Natural killer cell treated with Interleukin-12 subunit alpha and Interleukin-12 subunit beta and Interleukin-15 and Interleukin-18, amount 100 ng/mL, for 72 hours (primary cell): Measurements from ENCODE around the gene RNASE2. TPM values are rescaled to one million over a fixed set of nuclear protein-coding genes. Genes with fewer than 3 reads are reported as not detected.

Source experiments
- ATAC-seq, 2 donors: fragments of 150-1000 bp; cut with Tn5 transposase in 1 of 2; sonication (Bioruptor Pico), chemical (Tn5 transposase) in 1 of 2; 2 replicates each; pipeline ENCODE4 v1.10.0; 2021
- DNase-seq: peaks from one replicate; pipeline ENCODE4 v3.0.0; 2022; ENCODE audit warnings: low spot score
- H3K27ac Mint-ChIP-seq, 2 donors: 1 replicate in 1 of 2; 2 replicates in 1 of 2; pipeline ENCODE4 v1.8.0; 2022; ENCODE audit warnings: mixed read lengths in 2 of 2, mild to moderate bottlenecking in 1 of 2, moderate library complexity in 1 of 2
- H3K27me3 Mint-ChIP-seq, 2 donors: 1 replicate in 1 of 2; 2 replicates in 1 of 2; pipeline ENCODE4 v1.8.0; 2022; ENCODE audit warnings: mixed read lengths in 2 of 2
- H3K36me3 Mint-ChIP-seq: one replicate; pipeline ENCODE4 v1.8.0; 2022; ENCODE audit warnings: mixed read lengths
- H3K4me1 Mint-ChIP-seq, 2 donors: 1 replicate in 1 of 2; 2 replicates in 1 of 2; pipeline ENCODE4 v1.8.0; 2022; ENCODE audit warnings: low read depth in 2 of 2, mixed read lengths in 2 of 2, mild to moderate bottlenecking in 1 of 2
- H3K4me3 Mint-ChIP-seq: one replicate; pipeline ENCODE4 v1.8.0; 2022; ENCODE audit warnings: mixed read lengths
- H3K9me3 Mint-ChIP-seq: 2 replicates; pipeline ENCODE4 v1.8.0; 2022; ENCODE audit warnings: mixed read lengths
- total RNA-seq, 2 donors: library from RNA; stranded (reverse); gene quantifications; one replicate each; pipeline ENCODE4 v1.2.3, GENCODE V29; 2022

RNASE2 gene
- total RNA-seq, 2 donors from 2014 or later = not detected

GRCh38 chr14:20989787-20990600 lies 34.7 kb downstream of the RNASE2 start, which contains the start of gene METTL17:
METTL17 (plus strand) TSS chr14:20989980; CDS start chr14:20990003, 23 bp downstream.
- ATAC-seq (peak; percentile 97 to 98), DNase-seq (peak; percentile 93)
- peaks cover 26% of the 10 kb centered on the region for H3K36me3 Mint-ChIP-seq
- H3K4me1 Mint-ChIP-seq = peaks cover 16 to 20% of the 10 kb centered on the region in 2 donors
- peaks cover 0 to 2% of the 10 kb centered on the region in 2 donors for H3K27me3 Mint-ChIP-seq
- peak within 1 kb of the TSS; percentile 85 to 91 for H3K27ac Mint-ChIP-seq
- H3K9me3 Mint-ChIP-seq = no peaks in the 10 kb centered on the region
- H3K4me3 Mint-ChIP-seq = peak within 1 kb of the TSS; percentile 92

DNA sequence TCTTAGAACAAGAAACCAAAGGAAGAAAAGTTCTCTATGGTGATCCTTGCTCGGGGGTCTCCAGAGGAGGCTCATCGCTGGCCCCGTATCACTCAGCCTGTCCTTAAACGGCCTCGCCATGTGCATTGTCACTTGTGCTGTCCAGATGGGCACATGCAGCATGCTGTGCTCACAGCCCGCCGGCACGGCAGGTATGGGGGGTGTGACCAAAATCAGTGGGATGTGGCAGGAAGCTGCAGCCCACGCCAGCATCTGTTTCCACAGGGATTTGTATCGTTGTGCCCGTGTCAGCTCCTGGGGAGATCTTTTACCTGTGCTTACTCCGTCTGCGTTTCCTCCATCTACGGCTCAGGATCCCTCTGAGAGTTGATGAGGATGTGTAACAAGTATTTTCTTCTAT lies 41.2 kb downstream of the RNASE2 start:
- H3K27ac Mint-ChIP-seq = no peak overlapping the region
- no peak for ATAC-seq
- peaks cover 9 to 16% of the 10 kb centered on the region in 2 donors for H3K4me1 Mint-ChIP-seq
- no peaks in the 10 kb centered on the region for H3K27me3 Mint-ChIP-seq
- H3K9me3 Mint-ChIP-seq = no peaks in the 10 kb centered on the region
- H3K36me3 Mint-ChIP-seq = peaks cover 51% of the 10 kb centered on the region
- no peak for DNase-seq
- H3K4me3 Mint-ChIP-seq = no peak overlapping the region

DNA sequence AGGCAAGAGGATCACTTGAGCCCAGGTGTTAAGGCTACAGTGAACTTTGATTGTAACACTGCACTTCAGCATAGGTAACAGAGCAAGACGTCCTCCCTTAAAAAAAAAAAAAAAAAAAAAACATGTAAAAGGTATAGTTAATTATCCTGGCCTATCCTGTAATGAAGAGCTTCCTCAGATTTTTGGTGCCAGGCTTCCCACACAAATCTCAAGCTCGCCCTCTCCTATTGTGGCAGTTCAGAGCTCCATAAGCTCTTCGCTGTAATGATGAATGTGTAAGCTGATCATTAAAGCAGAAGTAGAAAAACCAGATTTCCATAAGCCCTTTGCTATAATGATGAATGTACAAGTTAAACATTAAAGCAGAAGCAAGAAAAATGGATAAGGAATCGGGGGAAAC lies 41.8 kb downstream of the RNASE2 start:
- DNase-seq (no peak), ATAC-seq (no peak)
- Mint-ChIP-seq H3K4me1 (peaks cover 5 to 11% of the 10 kb centered on the region in 2 donors), H3K27me3 (no peaks in the 10 kb centered on the region), H3K36me3 (peaks cover 46% of the 10 kb centered on the region), H3K9me3 (no peaks in the 10 kb centered on the region), H3K4me3 (no peak overlapping the region), H3K27ac (no peak overlapping the region)

DNA sequence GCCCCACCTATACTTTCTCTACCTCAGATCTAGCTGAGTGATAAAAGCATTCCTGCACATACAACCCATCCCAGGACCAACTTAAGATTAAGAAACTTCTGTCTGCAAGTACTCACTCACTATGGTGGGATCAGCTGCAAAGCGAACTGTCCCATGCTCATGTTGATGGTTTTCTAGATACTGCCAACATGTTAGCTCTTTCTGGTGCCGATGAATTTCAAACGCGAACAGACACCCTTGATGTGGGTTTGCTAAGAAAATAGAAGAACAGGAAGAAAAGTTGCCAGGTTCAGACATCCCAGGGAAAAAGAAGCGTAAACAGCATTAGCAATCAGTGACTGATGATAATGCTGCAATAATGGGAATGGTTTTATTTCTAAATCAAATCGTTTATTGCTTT lies 42.3 kb downstream of the RNASE2 start:
- DNase-seq (no peak), ATAC-seq (no peak)
- Mint-ChIP-seq H3K9me3 (no peaks in the 10 kb centered on the region), H3K4me1 (peaks cover 5 to 11% of the 10 kb centered on the region in 2 donors), H3K4me3 (no peak overlapping the region), H3K27ac (no peak overlapping the region), H3K36me3 (peaks cover 45% of the 10 kb centered on the region), H3K27me3 (no peaks in the 10 kb centered on the region)

DNA sequence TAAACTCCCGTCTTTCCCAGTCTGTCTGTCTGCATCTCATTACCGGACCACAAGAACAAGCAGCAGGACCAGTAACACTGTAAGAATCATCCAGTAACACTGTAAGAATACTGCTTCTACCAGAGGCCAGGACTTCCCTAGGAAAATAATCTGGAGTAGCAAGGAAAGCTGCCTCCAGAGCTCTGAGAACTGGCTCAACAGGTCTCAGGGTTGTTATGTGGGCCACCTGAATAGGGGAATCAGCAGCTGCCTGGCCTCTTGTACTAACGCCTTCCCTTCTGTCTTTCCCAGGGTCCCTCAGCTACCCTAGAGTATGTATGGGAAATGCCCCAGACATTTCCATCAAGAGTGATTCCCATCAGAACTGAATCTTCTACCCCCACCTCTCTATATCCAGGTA lies 42.9 kb downstream of the RNASE2 start:
- H3K4me3 Mint-ChIP-seq = no peak overlapping the region
- DNase-seq = no peak
- H3K4me1 Mint-ChIP-seq = peaks cover 5 to 11% of the 10 kb centered on the region in 2 donors
- peaks cover 41% of the 10 kb centered on the region for H3K36me3 Mint-ChIP-seq
- ATAC-seq = no peak
- H3K27me3 Mint-ChIP-seq = no peaks in the 10 kb centered on the region
- no peak overlapping the region for H3K27ac Mint-ChIP-seq
- H3K9me3 Mint-ChIP-seq = no peaks in the 10 kb centered on the region

DNA sequence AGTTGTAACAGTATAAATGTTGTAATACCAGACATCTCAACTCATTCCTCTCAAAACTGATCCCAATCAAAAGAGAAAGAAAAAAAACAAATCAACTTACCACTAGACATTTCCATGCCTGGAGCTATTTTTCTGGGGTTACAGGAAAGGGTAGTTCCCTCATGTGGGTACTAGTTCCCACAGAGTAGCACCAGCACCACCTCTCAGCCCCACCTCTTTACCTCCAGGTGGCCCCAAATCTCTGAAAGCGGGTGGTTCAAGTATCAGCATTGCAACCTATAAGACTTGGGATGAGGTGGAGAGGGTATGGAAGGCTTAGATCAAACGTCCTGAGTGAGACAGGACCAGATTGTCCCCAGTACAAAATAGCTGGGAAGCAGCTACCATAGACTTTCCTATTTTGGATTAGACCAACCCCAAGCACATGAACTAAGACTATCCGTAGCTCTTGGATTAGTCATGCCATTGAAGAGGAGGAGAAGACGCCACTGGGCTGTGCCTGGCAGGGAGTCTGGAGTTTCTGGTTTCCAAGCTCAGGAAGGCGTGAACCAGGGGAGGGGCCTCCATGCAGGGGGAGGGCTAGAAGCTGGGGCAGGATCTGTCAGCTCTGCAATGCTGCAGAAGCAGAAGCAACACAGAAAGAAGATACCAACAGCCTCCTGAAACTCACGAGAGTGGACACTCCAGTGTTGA lies 43.5 kb downstream of the RNASE2 start, which contains the start of gene SLC39A2:
Gene SLC39A2 (plus strand): TSS at position 620 of the 693 bp plus-strand sequence. CDS start 154 bp downstream, outside the sequence.
- no peaks in the 10 kb centered on the region for H3K27me3 Mint-ChIP-seq
- peaks cover 5 to 9% of the 10 kb centered on the region in 2 donors for H3K4me1 Mint-ChIP-seq
- H3K27ac Mint-ChIP-seq = no peak within 1 kb of the TSS
- no peaks in the 10 kb centered on the region for H3K9me3 Mint-ChIP-seq
- peaks cover 37% of the 10 kb centered on the region for H3K36me3 Mint-ChIP-seq
- DNase-seq = no peak
- H3K4me3 Mint-ChIP-seq = no peak within 1 kb of the TSS
- no peak for ATAC-seq

DNA sequence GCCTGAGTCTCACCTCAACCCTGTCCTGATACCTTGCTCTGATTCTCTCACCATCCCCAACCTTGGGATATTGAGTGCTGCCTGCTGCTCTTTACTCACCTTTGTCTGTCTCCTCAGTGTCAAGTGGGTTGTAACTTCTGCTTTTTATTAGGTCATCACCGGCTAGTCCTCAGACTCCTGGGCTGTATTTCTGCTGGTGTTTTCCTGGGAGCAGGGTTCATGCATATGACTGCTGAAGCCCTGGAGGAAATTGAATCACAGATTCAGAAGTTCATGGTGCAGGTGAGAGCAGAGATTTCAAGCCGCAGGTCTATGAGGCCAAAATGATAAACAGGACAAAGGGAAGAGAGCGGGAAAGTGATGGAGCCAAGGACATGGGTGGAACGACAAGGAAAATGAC lies 44.3 kb downstream of the RNASE2 start:
- Mint-ChIP-seq H3K27me3 (no peaks in the 10 kb centered on the region), H3K36me3 (peaks cover 29% of the 10 kb centered on the region), H3K27ac (no peak overlapping the region), H3K9me3 (no peaks in the 10 kb centered on the region), H3K4me3 (no peak overlapping the region), H3K4me1 (peaks cover 5% of the 10 kb centered on the region in 2 donors)
- ATAC-seq (no peak), DNase-seq (no peak)

- no peaks in the 10 kb centered on the region for H3K9me3 Mint-ChIP-seq
- H3K27me3 Mint-ChIP-seq = no peaks in the 10 kb centered on the region
- no peaks in the 10 kb centered on the region for H3K4me1 Mint-ChIP-seq
- no peak for DNase-seq
- H3K36me3 Mint-ChIP-seq = peaks cover 13% of the 10 kb centered on the region
- no peak overlapping the region for H3K27ac Mint-ChIP-seq
- peak in 1 of 2 donors; percentile 17 for ATAC-seq
- no peak overlapping the region for H3K4me3 Mint-ChIP-seq
These were observed 45.9 kb downstream of the RNASE2 start for GRCh38 chr14:21001218-21001617.

DNA sequence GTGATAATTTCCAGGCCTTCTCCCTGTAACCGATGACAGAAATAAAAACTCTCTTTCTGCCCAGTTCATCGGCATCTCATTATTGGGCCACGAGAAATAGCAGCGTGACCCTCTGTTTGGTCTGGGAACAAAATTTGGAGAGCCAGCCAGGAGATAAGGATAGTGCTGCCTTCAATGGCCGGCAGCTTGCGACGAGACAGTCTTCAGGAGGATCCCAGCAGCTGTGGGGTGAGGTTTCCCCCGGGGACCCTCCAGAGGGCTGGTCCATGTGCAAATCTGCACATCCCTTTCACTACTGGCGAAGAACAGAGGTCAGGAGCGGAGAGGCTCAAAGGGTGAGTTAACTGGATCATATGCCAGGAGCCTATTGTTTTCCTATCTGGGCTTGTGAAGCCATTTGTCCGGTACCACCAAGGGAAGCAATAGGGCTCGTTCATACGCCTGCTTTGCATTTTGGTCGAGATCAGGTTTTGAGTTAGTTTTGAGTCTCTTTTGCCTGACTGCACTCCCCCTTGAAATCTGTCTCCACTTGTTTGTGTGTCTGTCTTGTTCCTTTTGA lies 48.6 kb downstream of the RNASE2 start:
- H3K27me3 Mint-ChIP-seq = no peaks in the 10 kb centered on the region
- DNase-seq (no peak), ATAC-seq (no peak)
- no peaks in the 10 kb centered on the region for H3K36me3 Mint-ChIP-seq
- no peak overlapping the region for H3K4me3 Mint-ChIP-seq
- no peaks in the 10 kb centered on the region for H3K9me3 Mint-ChIP-seq
- no peaks in the 10 kb centered on the region for H3K4me1 Mint-ChIP-seq
- H3K27ac Mint-ChIP-seq = no peak overlapping the region

Other genes with a start within 250 kb of the RNASE2 start
- not detected for gene EDDM3A, start 209.6 kb upstream of the RNASE2 start, total RNA-seq
- not detected for gene EDDM3B, start 187.1 kb upstream of the RNASE2 start, total RNA-seq
- gene RNASE6, start 174.2 kb upstream of the RNASE2 start, total RNA-seq = 1 to 10 TPM in 1 of 2 donors, under 1 TPM in 1; 0.56 to 1.3 TPM
- not detected for gene RNASE1, start 152.6 kb upstream of the RNASE2 start, total RNA-seq
- not detected for gene RNASE3, start 64.1 kb upstream of the RNASE2 start, total RNA-seq
- gene METTL17, start 34.5 kb downstream of the RNASE2 start, total RNA-seq = 100 to 1,000 TPM in 1 of 2 donors, 10 to 100 TPM in 1; 70.5 to 101 TPM
- under 1 TPM in 1 of 2 donors, not detected in 1; 0.53 TPM for gene SLC39A2, start 43.8 kb downstream of the RNASE2 start, total RNA-seq
- gene NDRG2, start 69.6 kb downstream of the RNASE2 start, total RNA-seq = 1 to 10 TPM; 1.9 to 3.1 TPM
- gene TPPP2, start 74.7 kb downstream of the RNASE2 start, total RNA-seq = not detected
- gene RNASE13, start 79.3 kb downstream of the RNASE2 start, total RNA-seq = not detected
- not detected for gene RNASE7, start 86.9 kb downstream of the RNASE2 start, total RNA-seq
- not detected for gene RNASE8, start 102.3 kb downstream of the RNASE2 start, total RNA-seq
- under 1 TPM; 0.36 to 0.75 TPM for gene ARHGEF40, start 114.8 kb downstream of the RNASE2 start, total RNA-seq
- 1 to 10 TPM; 4.5 to 9.5 TPM for gene ZNF219, start 143.2 kb downstream of the RNASE2 start, total RNA-seq
- not detected for gene TMEM253, start 145.6 kb downstream of the RNASE2 start, total RNA-seq
- gene OR5AU1, start 200.6 kb downstream of the RNASE2 start, total RNA-seq = not detected